Measurements from ENCODE around the gene SLC37A1.

Gene SLC37A1

GRCh38 chr21:42480736-42481135 is 32.9 kb upstream of the SLC37A1 start:
- no peak overlapping the region for H3K27ac ChIP-seq (ENCODE audit: low read length)
- H3K4me1 ChIP-seq (ENCODE audit: insufficient read depth, low read length) = no peaks in the 10 kb centered on the region
- H3K9me3 ChIP-seq (ENCODE audit: insufficient read depth, low read length, severe bottlenecking) = no peaks in the 10 kb centered on the region
- H3K9ac ChIP-seq (ENCODE audit: low read depth, low read length) = no peak overlapping the region
- no peaks in the 10 kb centered on the region for H4K20me1 ChIP-seq (ENCODE audit: insufficient read depth, low read length)
- TF ChIP-seq EZH2 (IDR thresholded peaks at IDR 0.05; ENCODE audit: borderline replicate concordance, low read depth, low read length, severe bottlenecking) (no peak), CTCF (IDR thresholded peaks at IDR 0.05; ENCODE audit: borderline replicate concordance, extremely low read depth, low read length, poor library complexity, severe bottlenecking) (no peak)
- DNase-seq (no peak), ATAC-seq (ENCODE audit: insufficient read depth, low read depth) (no peak)
- H3K27me3 ChIP-seq (ENCODE audit: insufficient read depth, low read length, poor library complexity) = no peaks in the 10 kb centered on the region
- H3K4me3 ChIP-seq (ENCODE audit: low read depth in 1 of 2, low read length in 2 of 2) = no peak overlapping the region
- H2AFZ ChIP-seq (ENCODE audit: low read depth, low read length) = no peak overlapping the region
- no peak overlapping the region for H3K4me2 ChIP-seq (ENCODE audit: insufficient read depth, low read length)
- no peaks in the 10 kb centered on the region for H3K36me3 ChIP-seq (ENCODE audit: insufficient read depth, low read length)
- no peaks in the 10 kb centered on the region for H3K79me2 ChIP-seq (ENCODE audit: insufficient read depth, low read length)

GRCh38 chr21:42481169-42481568 is 32.5 kb upstream of the SLC37A1 start:
- Histone ChIP-seq H3K4me1 (ENCODE audit: insufficient read depth, low read length) (no peaks in the 10 kb centered on the region), H3K79me2 (ENCODE audit: insufficient read depth, low read length) (no peaks in the 10 kb centered on the region), H3K9me3 (ENCODE audit: insufficient read depth, low read length, severe bottlenecking) (no peaks in the 10 kb centered on the region), H3K27ac (ENCODE audit: low read length) (no peak overlapping the region), H3K4me3 (ENCODE audit: low read depth in 1 of 2, low read length in 2 of 2) (no peak overlapping the region), H3K9ac (ENCODE audit: low read depth, low read length) (no peak overlapping the region), H2AFZ (ENCODE audit: low read depth, low read length) (no peak overlapping the region), H3K4me2 (ENCODE audit: insufficient read depth, low read length) (no peak overlapping the region), H3K36me3 (ENCODE audit: insufficient read depth, low read length) (no peaks in the 10 kb centered on the region), H3K27me3 (ENCODE audit: insufficient read depth, low read length, poor library complexity) (no peaks in the 10 kb centered on the region), H4K20me1 (ENCODE audit: insufficient read depth, low read length) (no peaks in the 10 kb centered on the region)
- no peak for TF ChIP-seq CTCF (IDR thresholded peaks at IDR 0.05; ENCODE audit: borderline replicate concordance, extremely low read depth, low read length, poor library complexity, severe bottlenecking)
- TF ChIP-seq EZH2 (IDR thresholded peaks at IDR 0.05; ENCODE audit: borderline replicate concordance, low read depth, low read length, severe bottlenecking) = no peak
- DNase-seq = no peak
- no peak for ATAC-seq (ENCODE audit: insufficient read depth, low read depth)

- DNase-seq (no peak), ATAC-seq (ENCODE audit: insufficient read depth, low read depth) (no peak)
- no peak for TF ChIP-seq CTCF (IDR thresholded peaks at IDR 0.05; ENCODE audit: borderline replicate concordance, extremely low read depth, low read length, poor library complexity, severe bottlenecking)
- TF ChIP-seq EZH2 (IDR thresholded peaks at IDR 0.05; ENCODE audit: borderline replicate concordance, low read depth, low read length, severe bottlenecking) = no peak
- Histone ChIP-seq H3K36me3 (ENCODE audit: insufficient read depth, low read length) (no peaks in the 10 kb centered on the region), H3K9ac (ENCODE audit: low read depth, low read length) (no peak overlapping the region), H3K4me2 (ENCODE audit: insufficient read depth, low read length) (no peak overlapping the region), H3K4me1 (ENCODE audit: insufficient read depth, low read length) (no peaks in the 10 kb centered on the region), H3K79me2 (ENCODE audit: insufficient read depth, low read length) (no peaks in the 10 kb centered on the region), H2AFZ (ENCODE audit: low read depth, low read length) (no peak overlapping the region), H4K20me1 (ENCODE audit: insufficient read depth, low read length) (no peaks in the 10 kb centered on the region), H3K4me3 (ENCODE audit: low read depth in 1 of 2, low read length in 2 of 2) (no peak overlapping the region), H3K27me3 (ENCODE audit: insufficient read depth, low read length, poor library complexity) (no peaks in the 10 kb centered on the region), H3K9me3 (ENCODE audit: insufficient read depth, low read length, severe bottlenecking) (no peaks in the 10 kb centered on the region), H3K27ac (ENCODE audit: low read length) (no peak overlapping the region)
Measured at GRCh38 chr21:42484966-42485365, 28.7 kb upstream of the SLC37A1 start.

GRCh38 chr21:42486072-42486471 is 27.6 kb upstream of the SLC37A1 start:
- no peaks in the 10 kb centered on the region for H3K36me3 ChIP-seq (ENCODE audit: insufficient read depth, low read length)
- DNase-seq (no peak), ATAC-seq (ENCODE audit: insufficient read depth, low read depth) (no peak)
- H3K9me3 ChIP-seq (ENCODE audit: insufficient read depth, low read length, severe bottlenecking) = no peaks in the 10 kb centered on the region
- no peak overlapping the region for H3K4me3 ChIP-seq (ENCODE audit: low read depth in 1 of 2, low read length in 2 of 2)
- no peaks in the 10 kb centered on the region for H4K20me1 ChIP-seq (ENCODE audit: insufficient read depth, low read length)
- TF ChIP-seq CTCF (IDR thresholded peaks at IDR 0.05; ENCODE audit: borderline replicate concordance, extremely low read depth, low read length, poor library complexity, severe bottlenecking) (no peak), EZH2 (IDR thresholded peaks at IDR 0.05; ENCODE audit: borderline replicate concordance, low read depth, low read length, severe bottlenecking) (no peak)
- no peak overlapping the region for H3K27ac ChIP-seq (ENCODE audit: low read length)
- H2AFZ ChIP-seq (ENCODE audit: low read depth, low read length) = no peak overlapping the region
- no peaks in the 10 kb centered on the region for H3K27me3 ChIP-seq (ENCODE audit: insufficient read depth, low read length, poor library complexity)
- H3K9ac ChIP-seq (ENCODE audit: low read depth, low read length) = no peak overlapping the region
- H3K4me1 ChIP-seq (ENCODE audit: insufficient read depth, low read length) = no peaks in the 10 kb centered on the region
- no peak overlapping the region for H3K4me2 ChIP-seq (ENCODE audit: insufficient read depth, low read length)
- H3K79me2 ChIP-seq (ENCODE audit: insufficient read depth, low read length) = no peaks in the 10 kb centered on the region
